ENCODE data around the gene HSD17B8.

Gene HSD17B8

GRCh38 chr6:33172688-33173534 lies 31.5 kb upstream of the HSD17B8 start:
- Mint-ChIP-seq H3K4me3 (no peak overlapping the region), H3K4me1 (peaks cover 32% of the 10 kb centered on the region), H3K27me3 (ENCODE audit: low read depth, poor library complexity) (peaks cover 60% of the 10 kb centered on the region), H3K27ac (no peak overlapping the region), H3K36me3 (ENCODE audit: low read depth) (no peaks in the 10 kb centered on the region), H3K9me3 (no peaks in the 10 kb centered on the region)
- TF ChIP-seq CTCF (IDR thresholded peaks at IDR 0.05) = peak; percentile 49
- DNase-seq = peak; percentile 34

- TF ChIP-seq CTCF (IDR thresholded peaks at IDR 0.05) = no peak
- H3K36me3 Mint-ChIP-seq (ENCODE audit: low read depth) = no peaks in the 10 kb centered on the region
- no peak overlapping the region for H3K27ac Mint-ChIP-seq
- H3K9me3 Mint-ChIP-seq = no peaks in the 10 kb centered on the region
- no peak for DNase-seq
- no peak overlapping the region for H3K4me3 Mint-ChIP-seq
- peaks cover 40% of the 10 kb centered on the region for H3K4me1 Mint-ChIP-seq
- H3K27me3 Mint-ChIP-seq (ENCODE audit: low read depth, poor library complexity) = peaks cover 54% of the 10 kb centered on the region
Measured at GRCh38 chr6:33173535-33174180, 30.8 kb upstream of the HSD17B8 start.

- Mint-ChIP-seq H3K36me3 (ENCODE audit: low read depth) (no peaks in the 10 kb centered on the region), H3K9me3 (no peaks in the 10 kb centered on the region), H3K4me3 (no peak overlapping the region), H3K27ac (no peak overlapping the region), H3K4me1 (peaks cover 41% of the 10 kb centered on the region), H3K27me3 (ENCODE audit: low read depth, poor library complexity) (peaks cover 51% of the 10 kb centered on the region)
- TF ChIP-seq CTCF (IDR thresholded peaks at IDR 0.05) = no peak
- DNase-seq = no peak
Measured at GRCh38 chr6:33174784-33175183, 29.7 kb upstream of the HSD17B8 start.

GRCh38 chr6:33175436-33176069 lies 28.9 kb upstream of the HSD17B8 start:
- H3K4me3 Mint-ChIP-seq = no peak overlapping the region
- no peak for DNase-seq
- no peak for TF ChIP-seq CTCF (IDR thresholded peaks at IDR 0.05)
- no peaks in the 10 kb centered on the region for H3K36me3 Mint-ChIP-seq (ENCODE audit: low read depth)
- peaks cover 41% of the 10 kb centered on the region for H3K4me1 Mint-ChIP-seq
- no peaks in the 10 kb centered on the region for H3K9me3 Mint-ChIP-seq
- H3K27me3 Mint-ChIP-seq (ENCODE audit: low read depth, poor library complexity) = peaks cover 57% of the 10 kb centered on the region
- no peak overlapping the region for H3K27ac Mint-ChIP-seq

GRCh38 chr6:33176906-33177305 lies 27.5 kb upstream of the HSD17B8 start:
- no peak overlapping the region for H3K27ac Mint-ChIP-seq
- H3K4me3 Mint-ChIP-seq = no peak overlapping the region
- H3K9me3 Mint-ChIP-seq = no peaks in the 10 kb centered on the region
- DNase-seq = no peak
- H3K27me3 Mint-ChIP-seq (ENCODE audit: low read depth, poor library complexity) = peaks cover 65% of the 10 kb centered on the region
- TF ChIP-seq CTCF (IDR thresholded peaks at IDR 0.05) = no peak
- H3K4me1 Mint-ChIP-seq = peaks cover 48% of the 10 kb centered on the region
- H3K36me3 Mint-ChIP-seq (ENCODE audit: low read depth) = no peaks in the 10 kb centered on the region

Measured in nephron progenitor cell (in vitro differentiated cells).